PC-9 (cell line): Measurements from ENCODE around the gene ARX. TPM values are rescaled to one million over a fixed set of nuclear protein-coding genes. Genes with fewer than 3 reads are reported as not detected.

Source experiments
- BruUV-seq: library from RNA; stranded (reverse); fragments of 400-500 nt; replicated peaks from 2 replicates; lab custom pipeline; 2021; lab: Mats Ljungman, UMichigan
- CTCF ChIA-PET: fragments of 300-600 bp; sonication (Branson Sonifier 250); formaldehyde crosslinking; loops from one replicate; lab custom pipeline; 2022; ENCODE audit warnings: antibody characterized with exemption; lab: Charles Lee
- POLR2A ChIA-PET: fragments of 300-600 bp; sonication (Branson Sonifier 250); formaldehyde crosslinking; loops from one replicate; lab custom pipeline; 2022; ENCODE audit warnings: antibody characterized with exemption; ENCODE audit not compliant: unreplicated experiment; lab: Charles Lee
- DNase-seq, 2 experiments: peaks; one replicate each; pipeline versions ENCODE4 v3.0.0 to v3.0.0-alpha.2; 2015 to 2022; ENCODE audit warnings: mixed read lengths in 1 of 2
- H2AFZ ChIP-seq: fragments of 200-600 bp; sonication (generic); 2 replicates; pipeline ENCODE4 v1.8.1; 2017; ENCODE audit warnings: antibody characterized with exemption
- H3F3A ChIP-seq: fragments of 200-600 bp; sonication (generic); 2 replicates; pipeline ENCODE4 v1.8.1; 2017; ENCODE audit warnings: antibody characterized with exemption, mild to moderate bottlenecking, low read depth; ENCODE audit not compliant: insufficient read depth
- H3K27ac ChIP-seq: fragments of 200-600 bp; sonication (generic); 2 replicates; pipeline ENCODE4 v1.6.1; 2016; ENCODE audit warnings: mixed run types
- H3K27me3 ChIP-seq: fragments of 200-600 bp; sonication (generic); 2 replicates; pipeline ENCODE4 v1.6.1; 2016; ENCODE audit warnings: low read depth, mixed run types; ENCODE audit not compliant: insufficient read depth
- H3K36me3 ChIP-seq: fragments of 200-600 bp; sonication (generic); 2 replicates; pipeline ENCODE4 v1.6.1; 2016; ENCODE audit warnings: low read depth, mixed run types
- H3K4me1 ChIP-seq: fragments of 200-600 bp; sonication (generic); replicated peaks from 2 replicates; pipeline ENCODE4 v1.6.1; 2016; ENCODE audit warnings: mixed run types; ENCODE audit not compliant: insufficient read depth
- H3K4me2 ChIP-seq: fragments of 200-600 bp; sonication (generic); 2 replicates; pipeline ENCODE4 v1.6.1; 2017; ENCODE audit warnings: mixed run types
- H3K4me3 ChIP-seq: fragments of 200-600 bp; sonication (generic); 2 replicates; pipeline ENCODE4 v1.6.1; 2016; ENCODE audit warnings: mixed run types
- H3K79me2 ChIP-seq: fragments of 200-600 bp; sonication (generic); 2 replicates; pipeline ENCODE4 v1.6.1; 2017; ENCODE audit warnings: low read depth, mixed run types
- H3K9me2 ChIP-seq: fragments of 200-600 bp; sonication (generic); 2 replicates; pipeline ENCODE4 v1.8.1; 2017; ENCODE audit warnings: mild to moderate bottlenecking; ENCODE audit not compliant: insufficient read depth
- H3K9me3 ChIP-seq: fragments of 200-600 bp; sonication (generic); 2 replicates; pipeline ENCODE4 v1.8.1; 2016; ENCODE audit warnings: low read depth; ENCODE audit not compliant: insufficient read depth
- H4K20me1 ChIP-seq: fragments of 200-600 bp; sonication (generic); 2 replicates; pipeline ENCODE4 v1.8.1; 2017; ENCODE audit not compliant: insufficient read depth
- CTCF ChIP-seq: fragments of 200-600 bp; sonication (generic); conservative IDR thresholded peaks from 2 replicates; pipeline ENCODE4 v1.6.1; 2017; ENCODE audit warnings: mixed run types, antibody characterized with exemption, mild to moderate bottlenecking, moderate library complexity
- EZH2 ChIP-seq: fragments of 200-600 bp; sonication (generic); IDR thresholded peaks from 2 replicates; pipeline ENCODE4 v1.8.0; 2017; ENCODE audit warnings: antibody characterized with exemption, low read depth
- intact Hi-C: fragments of 100-400 bp; cut with micrococcal nuclease; formaldehyde crosslinking; loops from one replicate; pipeline ENCODE4 v1.10.0; 2022; ENCODE audit not compliant: unreplicated experiment
- total RNA-seq: library from RNA; stranded (reverse); gene quantifications from 2 replicates; pipeline ENCODE4 v1.2.3, GENCODE V29; 2021

The ARX gene
- total RNA-seq, 1 experiment from 2014 or later = not detected

GRCh38 chrX:24993879-24994278 lies 21.9 kb downstream of the ARX start:
- Histone ChIP-seq H4K20me1 (no peaks in the 10 kb centered on the region), H3K9me2 (no peaks in the 10 kb centered on the region), H3F3A (no peaks in the 10 kb centered on the region), H3K79me2 (no peaks in the 10 kb centered on the region), H3K27ac (no peak overlapping the region), H3K4me1 (no peaks in the 10 kb centered on the region), H3K4me2 (no peak overlapping the region), H3K4me3 (no peak overlapping the region), H3K27me3 (no peaks in the 10 kb centered on the region), H3K36me3 (no peaks in the 10 kb centered on the region), H2AFZ (no peak overlapping the region), H3K9me3 (no peaks in the 10 kb centered on the region)
- intact Hi-C loops = no loop called here
- BruUV-seq = no TSS peak
- ChIA-PET POLR2A (no interaction called here), CTCF (no interaction called here)
- no peak for DNase-seq
- no peak for TF ChIP-seq EZH2
- TF ChIP-seq CTCF = no peak

- no TSS peak for BruUV-seq
- Histone ChIP-seq H3K27me3 (no peaks in the 10 kb centered on the region), H3K4me3 (no peak overlapping the region), H3K79me2 (no peaks in the 10 kb centered on the region), H3K4me1 (no peaks in the 10 kb centered on the region), H4K20me1 (no peaks in the 10 kb centered on the region), H3K9me3 (no peaks in the 10 kb centered on the region), H3K4me2 (no peak overlapping the region), H2AFZ (no peak overlapping the region), H3K27ac (no peak overlapping the region), H3K36me3 (no peaks in the 10 kb centered on the region), H3F3A (no peaks in the 10 kb centered on the region), H3K9me2 (no peaks in the 10 kb centered on the region)
- DNase-seq = no peak
- no peak for TF ChIP-seq EZH2
- TF ChIP-seq CTCF = no peak
- intact Hi-C loops = no loop called here
- POLR2A ChIA-PET = no interaction called here
- CTCF ChIA-PET = no interaction called here
Observed at GRCh38 chrX:24990535-24990934, 25.2 kb downstream of the ARX start.

- H3K9me3 ChIP-seq = no peaks in the 10 kb centered on the region
- CTCF ChIA-PET = no interaction called here
- POLR2A ChIA-PET = no interaction called here
Observed at GRCh38 chrX:24988314-24988713, 27.5 kb downstream of the ARX start.

More at GRCh38 chrX:24988314-24988713, 27.5 kb downstream of the ARX start:
- Histone ChIP-seq H3K27me3 (no peaks in the 10 kb centered on the region), H3K36me3 (no peaks in the 10 kb centered on the region), H3F3A (no peaks in the 10 kb centered on the region), H4K20me1 (no peaks in the 10 kb centered on the region), H3K4me3 (no peak overlapping the region), H3K9me2 (no peaks in the 10 kb centered on the region), H3K79me2 (no peaks in the 10 kb centered on the region), H3K27ac (no peak overlapping the region), H3K4me1 (no peaks in the 10 kb centered on the region), H3K4me2 (no peak overlapping the region), H2AFZ (no peak overlapping the region)
- TF ChIP-seq EZH2 (no peak), CTCF (no peak)
- no peak for DNase-seq
- no TSS peak for BruUV-seq
- intact Hi-C loops = no loop called here
